SK-N-DZ (cell line): ENCODE measurements around the gene CH25H.

Source experiments
- DNase-seq: peaks from one replicate; pipeline ENCODE4 v3.0.0-alpha.2; 2015; ENCODE audit warnings: low spot score

Gene CH25H

GRCh38 chr10:89156161-89156835 is 50.8 kb downstream of the CH25H start:
- no peak for DNase-seq
